ENCODE results near the gene CYP2R1.

DNA sequence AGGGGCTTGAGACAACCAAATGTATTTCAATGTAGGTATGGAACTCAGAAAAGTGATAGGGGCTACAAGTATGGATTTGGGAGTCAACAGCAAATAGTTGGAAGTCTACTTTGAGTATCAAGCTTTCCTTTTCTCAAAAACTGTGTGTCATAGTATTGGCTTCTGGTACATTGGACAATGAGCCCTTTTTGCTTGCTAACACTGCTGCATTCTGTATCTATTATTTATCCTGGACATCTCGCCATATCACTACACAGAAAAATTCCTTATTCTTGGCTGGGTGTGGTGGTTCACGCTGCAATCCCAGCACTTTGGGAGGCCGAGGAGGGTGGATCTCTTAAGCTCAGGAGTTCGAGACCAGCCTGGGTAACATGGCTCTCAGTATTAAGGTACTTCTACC is 18.4 kb downstream of the CYP2R1 start:
- TF ChIP-seq POLR2A (IDR thresholded peaks at IDR 0.05) (no peak), POLR2AphosphoS5 (IDR thresholded peaks at IDR 0.05; ENCODE audit: insufficient read depth in 1 of 2, low read depth in 1 of 2) (no peak)
- TF ChIP-seq, protein P1, sequence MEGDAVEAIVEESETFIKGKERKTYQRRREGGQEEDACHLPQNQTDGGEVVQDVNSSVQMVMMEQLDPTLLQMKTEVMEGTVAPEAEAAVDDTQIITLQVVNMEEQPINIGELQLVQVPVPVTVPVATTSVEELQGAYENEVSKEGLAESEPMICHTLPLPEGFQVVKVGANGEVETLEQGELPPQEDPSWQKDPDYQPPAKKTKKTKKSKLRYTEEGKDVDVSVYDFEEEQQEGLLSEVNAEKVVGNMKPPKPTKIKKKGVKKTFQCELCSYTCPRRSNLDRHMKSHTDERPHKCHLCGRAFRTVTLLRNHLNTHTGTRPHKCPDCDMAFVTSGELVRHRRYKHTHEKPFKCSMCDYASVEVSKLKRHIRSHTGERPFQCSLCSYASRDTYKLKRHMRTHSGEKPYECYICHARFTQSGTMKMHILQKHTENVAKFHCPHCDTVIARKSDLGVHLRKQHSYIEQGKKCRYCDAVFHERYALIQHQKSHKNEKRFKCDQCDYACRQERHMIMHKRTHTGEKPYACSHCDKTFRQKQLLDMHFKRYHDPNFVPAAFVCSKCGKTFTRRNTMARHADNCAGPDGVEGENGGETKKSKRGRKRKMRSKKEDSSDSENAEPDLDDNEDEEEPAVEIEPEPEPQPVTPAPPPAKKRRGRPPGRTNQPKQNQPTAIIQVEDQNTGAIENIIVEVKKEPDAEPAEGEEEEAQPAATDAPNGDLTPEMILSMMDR (IDR thresholded peaks at IDR 0.05): no peak
